GOT3 (cell line): Measurements from ENCODE around the gene ADGRA1.

Experiments used
- DNase-seq: peaks from one replicate; lab custom pipeline; 2025; ENCODE audit warnings: mixed read lengths; lab: John Stamatoyannopoulos, UW

ADGRA1 gene

GRCh38 chr10:133056001-133056400, 31.7 kb upstream of the ADGRA1 start:
- DNase-seq: no peak

GRCh38 chr10:133056651-133057178, 31.0 kb upstream of the ADGRA1 start:
- no peak for DNase-seq

- no peak for DNase-seq
Observed at GRCh38 chr10:133058331-133059092, 29.2 kb upstream of the ADGRA1 start.

- no peak for DNase-seq
Observed at GRCh38 chr10:133059093-133059470, 28.6 kb upstream of the ADGRA1 start.

GRCh38 chr10:133059571-133059970, 28.2 kb upstream of the ADGRA1 start:
- no peak for DNase-seq

- DNase-seq: no peak
Observed at GRCh38 chr10:133060022-133060421, 27.7 kb upstream of the ADGRA1 start.

- no peak for DNase-seq
Observed at GRCh38 chr10:133060466-133060865, 27.3 kb upstream of the ADGRA1 start.

GRCh38 chr10:133060881-133061280, 26.8 kb upstream of the ADGRA1 start:
- DNase-seq: no peak

GRCh38 chr10:133061296-133062038, 26.3 kb upstream of the ADGRA1 start:
- DNase-seq: no peak

- no peak for DNase-seq
Observed at GRCh38 chr10:133062085-133062484, 25.6 kb upstream of the ADGRA1 start.

GRCh38 chr10:133062635-133063034, 25.1 kb upstream of the ADGRA1 start:
- no peak for DNase-seq

GRCh38 chr10:133067149-133068105, 20.3 kb upstream of the ADGRA1 start:
- no peak for DNase-seq

GRCh38 chr10:133068111-133069032, 19.4 kb upstream of the ADGRA1 start:
- DNase-seq: no peak

GRCh38 chr10:133069033-133069525, 18.6 kb upstream of the ADGRA1 start:
- no peak for DNase-seq

GRCh38 chr10:133070405-133070804, 17.3 kb upstream of the ADGRA1 start:
- DNase-seq: no peak

GRCh38 chr10:133070810-133071209, 16.9 kb upstream of the ADGRA1 start:
- DNase-seq: no peak

- no peak for DNase-seq
Observed at GRCh38 chr10:133071733-133072132, 16.0 kb upstream of the ADGRA1 start.

GRCh38 chr10:133072196-133072595, 15.5 kb upstream of the ADGRA1 start:
- DNase-seq: no peak

GRCh38 chr10:133072720-133073390, 14.9 kb upstream of the ADGRA1 start:
- DNase-seq: no peak
